Middle frontal gyrus (tissue), 1 donor: ENCODE measurements around the gene DENND4B.
"Not testable (repeated sequence)": the region's sequence is repeated elsewhere in the genome, so short reads cannot be mapped to it uniquely, and the experiment has no call there.

Source experiments
- DNase-seq: peaks from one replicate; pipeline ENCODE4 v3.0.0-alpha.2; 2015; ENCODE audit warnings: low spot score; ENCODE audit errors: extremely low spot score

Gene DENND4B

DNA sequence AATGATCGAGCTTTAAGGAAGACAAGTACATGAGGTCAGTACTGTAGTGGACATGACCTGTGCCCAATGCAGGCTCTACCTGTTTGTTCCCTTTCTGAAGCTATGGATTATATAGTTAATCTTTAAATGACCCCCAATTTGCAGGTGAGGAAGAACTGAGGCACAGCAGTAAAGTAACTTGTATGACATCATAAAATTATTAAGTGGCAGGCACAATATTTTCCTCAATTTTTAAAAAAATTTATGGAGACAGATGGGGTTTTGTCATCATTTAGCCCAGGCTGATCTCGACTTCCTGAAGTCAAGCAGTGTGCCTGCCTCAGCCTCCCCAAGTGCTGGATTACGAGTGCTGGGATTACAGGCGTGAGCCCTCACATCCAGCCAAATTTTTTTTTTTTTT is 20.1 kb downstream of the DENND4B start:
- no peak for DNase-seq

DNA sequence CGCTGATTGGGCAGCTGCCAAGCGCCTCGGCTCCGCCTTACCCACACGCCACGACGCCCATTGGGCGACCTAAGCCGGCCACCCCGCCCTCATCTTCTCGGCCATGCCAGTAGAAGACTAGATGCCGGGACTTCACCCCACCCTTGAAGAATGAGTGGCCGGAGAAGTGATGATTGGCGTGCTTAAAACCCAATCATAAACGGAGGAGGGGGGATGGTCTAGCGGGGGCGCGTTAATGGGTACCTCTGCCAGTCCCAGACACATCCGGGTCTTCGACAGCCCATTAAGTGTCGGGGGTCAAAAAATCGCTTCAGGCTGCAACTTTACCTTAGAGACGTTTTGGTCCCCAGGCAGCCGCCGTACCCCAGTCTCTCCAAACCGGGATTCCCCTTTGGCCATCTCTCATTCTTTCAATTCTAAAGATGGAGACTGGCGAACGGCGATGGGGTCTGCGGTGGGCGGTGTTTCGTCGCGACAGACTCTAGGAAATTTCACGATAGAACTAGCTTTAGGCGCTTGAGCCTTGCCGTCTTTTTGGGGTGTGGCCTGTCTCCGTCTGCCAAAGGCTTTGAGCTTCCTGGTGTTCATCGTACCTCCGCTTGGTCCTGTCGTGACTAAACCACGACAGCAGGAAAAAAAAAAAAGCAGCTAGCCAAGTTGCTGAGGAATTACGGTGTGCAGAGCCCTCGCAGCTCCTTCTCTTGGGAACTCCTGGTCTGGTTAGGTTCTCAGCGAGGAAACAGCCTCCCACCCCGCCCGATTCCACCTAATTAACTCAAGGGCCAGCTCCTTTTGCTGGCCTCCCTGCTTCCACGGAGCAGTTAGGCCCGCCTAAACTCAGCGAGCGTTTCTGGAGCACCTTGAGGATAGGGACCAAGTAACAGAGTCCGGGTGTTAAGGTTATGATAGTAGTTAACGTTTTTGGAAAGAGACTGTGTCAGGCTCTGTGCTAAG is 23.3 kb downstream of the DENND4B start, which contains the start of gene GATAD2B:
TSS of gene GATAD2B (minus strand) at position 1 of the 954 bp plus-strand sequence. CDS start 94,625 bp downstream, outside the sequence.
- DNase-seq = peak; percentile 98

DNA sequence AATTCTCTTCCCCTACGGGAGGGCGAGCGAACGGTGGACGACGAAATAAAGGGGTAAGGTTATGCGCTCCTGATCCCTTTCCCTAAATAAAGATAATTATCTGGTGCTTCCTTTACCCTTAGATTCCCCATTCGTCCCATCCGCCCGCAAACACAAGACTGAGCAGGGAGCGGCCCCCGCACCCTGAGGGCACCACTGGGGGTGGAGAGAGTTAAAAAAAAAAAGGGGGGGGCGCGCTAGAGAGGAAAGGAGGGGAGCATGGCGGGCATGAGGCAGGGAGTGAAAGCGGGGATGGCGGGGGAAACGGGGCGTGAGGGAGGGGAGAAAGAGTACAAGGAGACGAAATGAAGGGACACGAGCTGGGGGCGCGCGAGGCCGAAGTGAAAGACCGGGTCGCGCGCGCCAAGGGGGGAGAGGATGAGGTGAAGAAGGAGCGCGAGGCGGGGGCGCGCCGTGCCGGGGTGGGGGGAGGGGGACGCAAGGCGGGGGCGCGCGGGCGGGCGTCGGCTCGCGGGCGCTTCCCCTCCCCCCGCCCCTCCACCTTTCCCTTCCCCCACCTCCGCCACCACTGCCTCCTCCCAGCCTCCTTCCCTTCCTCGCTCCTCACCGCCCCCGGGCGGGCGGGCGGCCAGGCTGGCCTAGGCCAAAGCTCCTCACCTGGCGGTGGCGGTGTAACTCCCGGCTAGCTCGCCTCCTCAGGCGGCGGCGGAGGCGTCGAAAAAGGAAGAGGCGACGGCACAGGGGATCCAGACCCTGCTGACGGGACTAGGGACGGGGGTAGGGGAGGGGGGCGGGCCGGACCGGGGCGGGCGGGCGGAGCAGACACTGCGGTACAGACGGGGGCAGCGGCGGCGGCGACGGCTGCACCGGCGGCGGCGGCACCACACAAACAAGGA is 24.2 kb downstream of the DENND4B start:
- no peak for DNase-seq

DNA sequence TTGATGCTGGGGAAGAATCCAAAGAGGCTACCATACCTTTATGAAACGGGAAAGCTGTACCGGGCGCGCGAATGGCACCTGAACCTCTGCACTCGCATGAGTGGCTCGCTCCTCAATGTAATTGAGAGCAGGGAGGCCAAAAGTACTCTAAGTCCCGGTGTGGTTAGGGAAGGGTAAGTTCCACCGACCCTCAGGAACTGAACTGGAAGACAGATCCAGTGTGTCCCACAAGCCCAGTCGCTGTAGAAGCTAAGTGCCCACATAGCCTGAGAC is 24.8 kb downstream of the DENND4B start:
- DNase-seq = no peak

DNA sequence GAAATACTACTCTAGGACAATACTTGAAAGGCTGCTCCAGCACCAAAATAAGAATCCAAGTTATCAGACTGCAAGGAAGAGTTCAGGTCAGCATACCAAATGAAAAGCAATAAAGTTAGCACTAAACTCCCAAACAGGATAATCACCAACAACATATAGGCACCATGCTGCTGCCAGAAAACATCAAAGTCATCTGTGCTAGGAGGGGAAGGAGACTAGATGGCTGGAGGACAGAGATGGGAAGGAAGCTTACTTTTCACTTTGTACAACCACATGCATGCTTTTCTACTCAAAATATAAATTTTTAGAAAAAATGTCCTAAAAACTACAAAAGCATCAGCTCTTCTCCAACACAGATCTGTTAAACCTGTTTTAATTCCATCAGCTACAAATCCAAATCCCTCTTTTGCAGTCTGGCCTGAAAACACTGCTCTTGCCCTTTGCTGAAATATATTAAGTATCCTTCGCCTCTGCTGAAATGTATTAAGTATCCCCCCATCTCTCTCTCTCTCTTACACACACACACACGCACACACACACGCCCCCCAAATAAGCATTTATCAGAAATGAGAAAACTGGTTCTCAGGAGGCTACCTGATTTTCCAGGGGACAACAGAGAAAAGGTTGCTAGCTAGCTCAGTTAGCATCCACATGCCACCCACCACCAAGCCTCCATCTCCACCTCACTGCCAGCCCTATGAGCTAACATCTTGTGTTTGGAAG is 25.3 kb downstream of the DENND4B start:
- no peak for DNase-seq

DNA sequence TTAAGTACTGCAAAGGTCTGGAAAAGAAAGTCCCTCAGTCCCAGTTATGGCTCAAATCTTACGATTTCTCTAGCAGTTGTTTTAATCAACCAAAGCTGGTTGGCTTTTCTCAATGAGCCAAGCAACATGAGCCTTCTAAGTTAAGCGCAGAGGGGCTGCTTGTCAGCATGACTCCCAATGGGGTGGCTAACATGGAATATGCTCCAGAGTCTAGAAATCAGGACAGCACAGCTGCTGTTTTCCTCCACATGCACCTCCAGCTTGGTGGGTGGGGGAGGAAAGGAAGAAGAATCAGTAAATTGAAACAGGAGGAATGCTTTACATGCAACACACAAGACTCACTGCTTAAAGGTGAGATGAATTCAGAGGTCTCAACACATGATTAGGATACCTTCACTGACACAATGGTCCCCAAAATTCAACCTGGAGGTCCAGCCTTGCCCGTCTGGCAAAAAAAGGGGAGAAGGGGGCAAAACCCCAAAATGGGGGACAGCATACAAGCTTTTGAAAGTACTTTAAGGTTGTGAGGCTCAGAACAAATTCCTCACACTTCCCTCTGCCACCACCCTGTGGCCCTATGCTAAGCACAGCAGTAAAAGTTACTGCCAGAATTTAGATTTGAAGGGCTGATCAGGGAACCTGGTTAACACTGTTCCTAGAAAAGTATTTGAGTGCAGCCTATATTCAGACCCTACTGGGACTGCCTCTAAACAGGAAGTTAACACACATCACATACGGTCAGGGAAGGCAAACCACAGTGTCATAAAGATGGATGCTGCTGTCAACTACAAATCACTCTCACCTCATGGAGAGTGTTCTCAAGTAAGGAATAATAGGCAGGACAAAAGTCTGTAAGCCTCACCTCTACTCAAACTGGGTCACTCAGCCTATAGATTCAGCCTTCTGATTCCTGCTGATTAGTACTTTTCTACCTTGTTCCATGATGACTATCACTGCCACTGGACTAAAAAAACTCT is 26.4 kb downstream of the DENND4B start:
- no peak for DNase-seq

DNA sequence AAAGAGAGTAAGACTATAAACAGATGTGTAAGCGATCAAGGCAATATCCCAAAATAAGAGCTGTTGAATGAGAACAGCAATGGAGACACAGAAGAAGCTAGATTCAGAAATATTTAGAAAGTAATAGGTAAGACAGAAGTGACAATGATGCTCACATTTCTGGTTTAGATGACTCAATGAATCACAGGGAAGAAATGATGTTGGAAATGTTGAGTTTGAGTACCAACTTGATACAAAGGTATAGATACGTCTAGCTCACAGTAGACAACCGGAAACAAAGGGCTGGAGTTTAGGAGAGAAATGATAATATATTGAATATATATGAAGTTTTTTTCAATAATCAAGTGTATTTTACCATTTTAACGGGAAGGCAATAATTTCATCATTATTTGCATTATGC is 30.2 kb downstream of the DENND4B start:
- no peak for DNase-seq

DNA sequence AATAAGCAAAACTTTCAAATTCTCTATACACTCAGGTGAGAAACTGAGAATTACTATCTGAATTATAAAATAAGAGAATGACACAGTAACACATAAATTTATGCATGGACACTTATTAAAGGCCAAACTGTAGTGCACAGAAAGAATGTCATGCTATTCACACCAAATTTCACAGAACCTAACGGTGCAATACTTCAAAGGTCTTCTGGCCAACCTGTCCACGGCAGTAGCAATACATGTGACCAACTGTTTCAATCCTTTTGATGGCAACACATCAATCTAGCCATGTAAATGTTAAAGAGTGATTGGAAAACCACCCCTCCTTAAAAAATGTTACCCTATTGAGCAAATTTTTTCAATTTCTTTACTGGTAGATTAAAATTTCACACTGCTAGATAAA is 34.2 kb downstream of the DENND4B start:
- no peak for DNase-seq

DNA sequence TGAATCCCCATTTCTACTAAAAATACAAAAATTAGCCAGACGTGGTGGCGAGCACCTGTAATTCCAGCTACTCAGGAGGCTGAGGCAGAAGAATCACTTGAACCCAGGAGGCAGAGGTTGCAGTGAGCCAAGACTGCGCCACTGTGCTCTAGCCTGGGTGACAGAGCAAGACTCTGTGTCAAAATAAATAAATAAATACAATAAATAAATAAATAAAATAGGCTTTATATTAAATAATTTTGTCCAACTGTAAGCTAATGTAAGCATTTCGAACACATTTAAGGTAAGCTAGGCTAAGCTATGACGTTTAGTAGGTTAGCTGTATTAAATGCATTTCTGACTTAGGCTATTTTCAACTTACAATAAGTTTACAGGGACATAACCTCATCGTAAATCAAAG is 36.0 kb downstream of the DENND4B start:
- DNase-seq = not testable (repeated sequence)

DNA sequence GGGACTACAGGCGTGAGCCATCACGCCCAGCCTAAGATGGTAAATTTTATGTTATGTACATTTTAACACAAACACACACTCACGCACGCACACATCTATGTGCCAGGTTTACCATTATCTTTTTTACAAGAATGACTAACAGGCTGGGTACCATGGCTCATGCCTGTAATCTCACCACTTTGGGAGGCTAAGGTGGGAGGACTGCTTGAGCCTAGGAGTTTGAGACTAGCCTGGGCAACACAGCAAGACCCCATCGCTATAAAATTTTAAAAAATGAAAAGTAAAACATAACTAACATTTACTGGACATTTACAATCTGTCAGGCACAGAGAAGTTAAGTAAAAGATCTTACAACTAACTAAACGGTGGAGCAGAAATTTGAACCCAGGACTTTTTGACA is 38.4 kb downstream of the DENND4B start:
- no peak for DNase-seq

DNA sequence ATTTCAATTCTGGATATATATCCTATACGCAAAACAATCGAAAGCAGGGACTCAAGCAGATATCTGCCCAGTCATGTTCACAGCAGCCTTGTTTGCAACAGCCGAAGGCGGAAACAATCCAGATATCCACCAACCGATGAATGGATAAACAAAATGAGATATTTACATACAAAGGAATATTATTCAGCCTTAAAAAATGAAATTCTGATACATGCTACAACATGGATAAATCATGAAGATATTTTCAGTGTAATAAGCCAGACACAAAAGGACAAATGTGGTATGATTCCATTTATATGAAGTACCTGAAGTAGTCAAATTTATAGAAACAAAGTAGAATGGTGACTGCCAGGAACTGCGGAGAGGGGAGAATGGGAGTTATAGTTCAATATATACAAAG is 39.4 kb downstream of the DENND4B start:
- no peak for DNase-seq

DNA sequence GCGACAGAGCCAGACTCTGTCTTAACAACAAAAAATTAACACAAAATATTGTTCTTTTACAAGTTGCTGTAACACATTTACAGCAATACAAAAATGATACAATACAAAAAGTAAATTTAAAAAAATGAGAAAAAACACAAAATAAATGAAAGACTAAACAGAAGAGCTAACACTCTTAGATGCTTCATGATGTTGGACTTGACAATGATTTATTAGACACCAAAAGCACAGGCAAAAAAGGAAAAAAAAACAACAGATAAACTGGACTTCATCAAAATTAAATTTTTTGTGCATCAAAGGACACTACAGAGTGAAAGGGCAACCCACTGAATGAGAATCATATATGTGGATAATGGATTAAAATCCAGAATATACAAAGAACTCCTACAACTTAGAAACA is 40.1 kb downstream of the DENND4B start:
- no peak for DNase-seq

DNA sequence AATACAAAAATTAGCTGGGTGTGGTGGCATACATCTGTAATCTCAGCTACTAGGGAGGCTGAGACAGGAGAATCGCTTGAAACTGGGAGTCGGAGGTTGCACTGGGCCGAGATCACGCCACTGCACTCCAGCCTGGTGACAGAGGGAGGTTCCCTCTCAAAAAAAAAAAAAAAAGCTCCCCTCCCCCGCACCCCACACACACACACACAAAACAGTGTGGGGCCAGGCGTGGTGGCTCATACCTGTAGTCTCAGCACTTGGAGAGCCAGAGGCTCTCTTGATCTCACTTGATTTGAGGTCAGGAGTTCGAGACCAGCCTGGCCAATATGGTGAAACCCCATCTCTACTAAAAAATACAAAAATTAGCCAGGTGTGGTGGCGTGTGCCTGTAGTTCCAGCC is 40.6 kb downstream of the DENND4B start:
- not testable (repeated sequence) for DNase-seq

DNA sequence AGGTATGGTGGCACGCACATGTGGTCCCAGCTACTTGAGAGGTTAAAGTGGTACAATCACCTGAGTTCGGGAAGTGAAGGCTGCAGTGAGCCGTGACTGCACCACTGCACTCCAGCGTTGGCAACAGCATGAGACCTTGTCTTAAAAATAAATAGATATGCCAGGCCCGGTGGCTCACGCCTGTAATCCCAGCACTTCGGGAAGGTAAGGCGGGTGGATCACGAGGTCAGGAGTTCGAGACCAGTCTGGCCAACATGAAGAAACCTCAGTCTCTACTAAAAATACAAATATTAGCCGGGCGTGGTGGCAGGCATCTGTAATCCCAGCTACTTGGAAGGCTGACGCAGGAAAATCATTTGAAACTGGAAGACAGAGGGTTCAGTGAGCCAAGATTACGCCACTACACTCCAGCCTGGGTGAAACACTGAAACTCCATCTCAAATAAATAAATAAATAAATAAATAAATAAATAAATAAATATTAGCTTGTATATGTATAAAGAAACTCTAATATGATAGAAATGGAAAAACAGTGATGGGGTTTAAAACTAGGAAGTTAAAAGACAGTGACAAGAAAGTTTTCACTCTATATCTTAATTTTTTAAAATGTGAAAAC is 42.6 kb downstream of the DENND4B start:
- DNase-seq = no peak

DNA sequence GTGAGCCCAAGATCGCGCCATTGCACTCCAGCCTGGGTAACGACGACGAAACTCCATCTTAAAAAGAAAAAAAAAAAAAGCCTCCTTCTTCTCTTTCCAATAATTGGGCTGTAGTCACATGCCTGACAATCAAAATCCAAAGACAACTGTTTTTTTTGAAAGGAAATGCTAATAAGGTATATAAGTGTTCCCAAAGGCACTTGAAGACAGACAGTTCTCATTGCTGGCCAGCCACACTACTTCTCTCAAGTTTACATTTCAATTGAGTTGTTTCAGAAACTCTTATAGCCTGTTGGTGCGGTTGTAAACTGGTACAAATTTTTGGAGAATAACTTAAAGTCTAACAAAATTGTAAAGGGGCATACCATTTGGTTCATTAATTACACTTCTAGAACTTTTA is 47.0 kb downstream of the DENND4B start:
- DNase-seq = no peak

DNA sequence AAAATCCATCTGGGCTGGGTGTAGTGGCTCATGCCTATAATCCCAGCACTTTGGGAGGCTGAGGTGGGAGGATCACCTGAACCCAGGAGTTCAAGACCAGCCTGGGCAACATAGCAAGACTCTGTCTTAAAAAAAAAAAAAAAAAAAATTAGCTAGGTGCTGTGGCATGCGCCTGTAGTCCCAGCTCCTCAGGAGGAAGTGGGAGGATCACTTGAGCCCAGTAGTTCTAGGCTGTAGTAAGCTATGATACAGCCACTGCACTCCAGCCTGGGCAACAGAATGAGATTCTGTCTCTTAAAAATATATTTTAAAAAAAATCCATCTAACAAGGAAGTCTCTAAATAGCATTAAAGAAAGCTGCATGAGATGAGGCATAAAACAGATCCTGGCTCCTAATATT is 50.7 kb downstream of the DENND4B start:
- DNase-seq = not testable (repeated sequence)

DNA sequence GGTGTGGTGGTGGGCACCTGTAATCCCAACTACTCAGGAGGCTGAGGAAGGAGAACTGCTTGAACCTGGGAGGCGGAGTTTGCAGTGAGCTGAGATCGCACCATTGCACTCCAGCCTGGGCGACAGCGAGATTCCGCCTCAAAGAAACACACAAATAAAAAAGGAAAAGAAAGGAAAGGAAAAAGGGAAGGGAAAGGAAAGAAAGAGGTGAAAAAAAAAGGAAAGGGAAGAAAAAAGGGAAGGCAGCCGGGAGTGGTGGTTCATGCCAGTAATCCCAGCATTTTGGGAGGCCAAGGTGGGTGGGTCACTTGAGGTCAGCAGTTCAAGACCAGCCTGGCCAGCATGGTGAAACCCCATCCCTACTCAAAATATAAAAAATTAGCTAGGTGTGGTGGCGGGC is 55.5 kb downstream of the DENND4B start:
- DNase-seq = not testable (repeated sequence)

DNA sequence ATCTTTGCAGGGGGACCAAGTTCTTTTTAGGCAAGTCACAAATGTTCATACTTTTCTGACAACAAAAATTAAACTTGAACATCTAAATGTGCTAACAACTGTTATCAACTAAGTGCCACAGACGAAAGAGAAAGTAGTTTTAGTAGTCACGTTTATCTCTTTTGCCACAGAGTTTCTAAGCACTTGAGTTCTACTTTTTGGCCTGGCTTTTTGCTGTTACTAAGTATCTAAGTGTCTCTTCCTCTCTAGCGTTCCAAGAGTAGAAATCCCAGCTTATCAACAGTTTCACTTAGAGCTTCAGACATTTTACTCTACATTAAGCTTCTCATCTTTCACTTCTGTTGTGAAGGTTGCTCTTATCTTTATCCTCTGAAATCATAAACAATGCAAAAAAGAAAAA is 58.0 kb downstream of the DENND4B start:
- no peak for DNase-seq

DNA sequence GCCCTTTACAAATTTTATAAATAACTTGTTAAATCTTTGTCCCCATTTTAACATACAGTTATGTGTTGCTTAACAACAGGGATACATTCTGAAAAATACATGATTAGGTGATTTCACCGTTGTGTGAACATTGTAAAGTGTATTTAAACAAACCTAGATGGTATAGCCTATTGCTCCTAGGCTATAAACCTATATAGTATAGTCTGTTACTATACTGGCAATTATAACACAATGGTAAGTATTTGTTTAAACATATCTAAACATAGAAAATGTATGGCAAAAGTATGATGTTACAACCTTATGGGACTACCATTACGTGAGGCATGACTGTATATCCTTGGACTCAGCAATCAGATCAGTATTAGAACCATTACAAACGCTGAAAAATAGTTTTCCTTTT is 60.4 kb downstream of the DENND4B start:
- DNase-seq = no peak

DNA sequence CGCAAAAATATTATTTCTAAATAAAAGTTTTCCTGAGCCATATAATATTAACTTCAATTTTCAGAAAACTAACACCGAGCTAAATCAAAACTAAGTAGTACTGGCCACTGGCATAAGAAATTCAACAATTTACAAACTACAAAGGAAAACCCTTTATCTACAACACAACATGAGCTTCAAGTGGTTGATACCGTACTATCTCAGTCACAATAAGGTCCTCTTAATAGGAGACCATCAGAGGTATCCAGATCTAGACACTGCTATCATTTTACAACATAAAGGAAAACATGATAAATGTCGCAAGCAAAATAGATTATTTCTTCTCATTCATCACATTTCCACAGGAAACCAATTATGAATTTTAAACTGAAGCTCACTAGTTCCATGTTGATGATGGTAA is 63.3 kb downstream of the DENND4B start:
- no peak for DNase-seq
